CD4-positive, alpha-beta T cell treated with Interleukin-1 beta for 1 hour (primary cell): ENCODE results near the gene NOXRED1.

Source experiments
- DNase-seq, 2 donors: peaks; one replicate each; pipeline ENCODE4 v3.0.0-alpha.2; 2020 to 2022

NOXRED1 gene

DNA sequence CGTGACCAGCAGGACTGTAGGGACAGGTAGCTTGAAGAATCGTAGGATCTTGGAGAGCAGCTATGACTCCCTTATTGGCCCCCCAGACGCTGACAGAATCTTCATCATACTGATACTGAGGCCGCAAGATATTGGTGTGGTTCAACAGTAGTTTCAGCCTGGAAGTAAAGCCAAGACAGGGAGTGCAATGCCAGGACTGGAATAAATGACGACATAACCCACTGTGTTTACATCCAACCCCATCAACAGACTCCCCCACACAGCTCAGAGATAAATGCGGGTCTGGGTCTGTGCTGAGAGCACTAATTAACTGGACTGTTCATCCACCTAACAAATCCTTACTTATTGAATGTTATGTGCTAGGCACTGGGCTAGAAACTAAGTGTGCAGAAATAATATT, 16.6 kb downstream of the NOXRED1 start:
- DNase-seq = no peak

DNA sequence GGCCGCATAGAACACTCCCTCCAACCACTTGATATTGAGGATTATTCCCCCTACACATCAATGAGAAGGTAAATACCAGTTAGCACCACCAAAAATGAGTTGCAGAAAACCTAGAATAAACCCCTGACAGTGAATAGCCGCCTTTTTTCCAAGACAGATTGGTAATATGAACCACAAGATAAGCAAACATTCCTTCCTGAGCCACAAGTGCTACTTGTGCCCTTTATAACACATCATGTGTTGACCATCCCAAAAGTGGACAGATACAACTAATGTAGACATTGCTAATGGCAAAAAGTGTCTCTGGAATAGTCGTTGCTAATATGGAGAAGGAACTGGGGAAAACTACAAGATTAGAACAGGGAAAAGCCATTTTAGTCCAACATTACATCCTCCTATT, 17.2 kb downstream of the NOXRED1 start:
- no peak for DNase-seq

DNA sequence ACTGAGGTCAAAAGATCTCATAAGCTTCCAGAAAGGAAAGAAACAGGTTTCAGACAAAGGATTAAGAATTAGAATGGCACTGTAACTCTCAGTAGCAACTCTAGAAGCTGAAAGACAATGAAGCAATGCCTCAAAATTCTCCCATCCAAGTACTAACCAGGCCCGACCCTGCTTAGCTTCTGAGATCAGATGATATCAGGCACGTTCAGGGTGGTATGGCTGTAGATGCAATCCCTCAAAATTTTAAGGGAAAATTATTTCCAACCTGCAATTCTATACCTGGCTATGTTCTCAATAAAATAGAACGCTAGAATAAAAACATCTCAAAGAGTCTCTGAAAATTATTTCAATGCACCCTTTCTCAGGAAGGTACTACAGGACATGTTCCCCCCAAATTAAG, 19.6 kb downstream of the NOXRED1 start:
- DNase-seq = no peak

DNA sequence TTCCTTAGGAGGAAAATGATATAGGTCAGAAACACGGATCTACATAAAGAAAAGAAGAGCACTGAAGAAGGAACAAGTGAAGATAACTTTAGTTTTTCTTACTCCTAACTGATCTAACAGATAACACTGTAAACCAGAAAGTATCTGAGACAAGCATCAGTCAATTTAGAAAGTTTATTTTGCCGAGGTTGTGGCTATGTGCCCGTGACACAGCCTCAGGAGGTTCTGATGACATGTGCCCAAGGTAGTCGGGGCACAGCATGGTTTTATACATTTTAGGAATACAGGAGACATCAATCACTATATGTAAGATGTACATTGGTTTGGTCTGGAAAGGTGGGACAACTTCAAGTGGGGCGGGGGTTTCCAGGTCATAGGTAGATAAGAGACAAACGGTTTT, 23.1 kb downstream of the NOXRED1 start:
- DNase-seq = no peak

DNA sequence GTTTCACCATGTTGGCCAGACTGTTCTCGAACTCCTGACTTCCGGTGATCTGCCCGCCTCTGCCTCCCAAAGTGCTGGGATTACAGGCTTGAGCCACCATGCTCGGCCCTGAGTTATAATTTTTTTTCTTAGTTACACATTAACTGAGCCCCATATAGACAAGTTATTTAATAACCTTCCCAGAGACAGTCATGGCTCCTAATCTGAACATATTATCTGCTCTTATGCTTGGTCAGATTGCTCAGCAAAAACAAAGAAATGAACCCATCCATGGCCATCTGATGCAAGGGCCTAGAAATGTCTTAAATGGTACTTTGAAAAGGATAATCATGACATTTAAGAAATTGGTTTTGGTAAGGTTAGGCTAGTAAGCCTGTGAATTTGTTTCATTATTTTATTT, 33.1 kb downstream of the NOXRED1 start:
- no peak for DNase-seq

DNA sequence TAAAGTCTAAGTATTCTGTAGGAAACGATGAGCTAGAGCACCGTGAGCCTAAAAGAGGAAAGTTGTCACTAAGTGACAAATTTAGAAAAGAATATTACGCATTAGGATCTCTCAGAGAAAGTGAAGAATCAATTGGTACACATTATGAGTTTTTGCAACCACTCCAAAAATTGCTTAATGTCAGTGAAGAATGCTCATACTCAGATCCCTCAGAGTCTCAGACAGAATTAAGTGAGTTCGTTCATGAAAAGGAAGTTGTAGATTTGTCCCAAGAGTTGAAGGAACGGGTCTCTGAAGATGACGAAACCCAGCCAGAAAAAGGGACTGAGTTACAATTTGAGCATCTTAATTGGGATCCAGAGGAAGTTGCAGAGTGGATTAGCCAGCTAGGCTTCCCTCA, 44.6 kb downstream of the NOXRED1 start:
- no peak for DNase-seq

DNA sequence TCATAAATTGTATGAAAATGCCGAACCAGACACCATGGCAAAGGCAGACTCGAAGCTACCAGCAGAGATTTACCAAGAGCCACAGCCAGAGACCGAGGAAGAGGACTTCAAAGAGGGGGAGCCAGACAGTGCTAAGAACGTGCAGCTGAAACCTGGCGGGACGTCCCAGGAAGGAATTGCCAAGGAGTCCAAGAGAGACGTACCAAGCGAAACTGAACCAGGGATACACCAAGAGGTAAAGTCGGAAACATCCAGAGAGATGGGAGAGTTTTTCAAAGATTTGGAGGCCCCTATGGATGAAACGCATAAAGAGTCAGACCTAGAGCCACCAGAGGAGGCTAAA, 45.9 kb downstream of the NOXRED1 start:
- no peak for DNase-seq

DNA sequence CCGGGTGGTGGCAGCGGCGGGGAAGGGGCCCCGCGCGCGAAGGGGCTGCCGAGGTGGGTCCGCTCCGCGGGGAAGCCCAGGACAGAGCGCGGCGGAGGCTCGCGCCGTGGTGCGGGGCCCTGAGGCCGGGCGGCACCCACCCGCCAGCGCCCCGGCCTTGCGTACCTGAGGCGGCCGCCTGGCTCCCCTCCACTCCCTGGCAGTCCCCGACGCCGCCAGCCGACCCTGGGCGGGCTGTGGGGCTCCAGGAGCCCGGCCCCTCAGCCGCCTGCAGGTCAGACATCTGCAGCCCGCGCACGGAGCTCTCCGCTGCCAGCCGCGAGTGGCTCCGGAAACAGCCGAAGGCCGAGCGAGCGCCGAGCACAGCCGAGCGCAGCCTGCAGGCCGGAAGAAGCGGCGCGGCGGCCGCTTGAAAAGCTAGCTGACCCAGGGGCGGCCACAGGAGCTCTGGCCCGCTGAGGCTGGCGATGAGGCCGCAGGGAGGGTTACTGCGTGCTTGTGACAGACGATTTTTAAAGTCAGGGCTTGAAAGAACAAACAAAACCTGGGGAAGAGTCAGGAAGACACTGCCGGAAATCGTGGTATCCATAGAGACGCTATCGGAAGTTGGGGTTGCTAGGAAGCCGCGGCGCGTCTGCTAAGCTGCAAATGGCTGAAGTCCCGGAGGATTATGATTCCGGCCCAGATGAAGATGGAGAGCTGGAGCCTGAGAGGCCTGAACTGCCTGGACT, 46.4 kb downstream of the NOXRED1 start, which contains the start of the genes SAMD15 and TMED8:
Gene SAMD15, plus strand, starts transcription at position 609 of the 731 bp plus-strand sequence. Its CDS starts 40 bp downstream, at position 649.
Gene TMED8, minus strand, starts transcription at position 324 of the 731 bp plus-strand sequence. Its CDS starts 41 bp downstream, at position 283.
- DNase-seq = peak; percentile 83 to 85

DNA sequence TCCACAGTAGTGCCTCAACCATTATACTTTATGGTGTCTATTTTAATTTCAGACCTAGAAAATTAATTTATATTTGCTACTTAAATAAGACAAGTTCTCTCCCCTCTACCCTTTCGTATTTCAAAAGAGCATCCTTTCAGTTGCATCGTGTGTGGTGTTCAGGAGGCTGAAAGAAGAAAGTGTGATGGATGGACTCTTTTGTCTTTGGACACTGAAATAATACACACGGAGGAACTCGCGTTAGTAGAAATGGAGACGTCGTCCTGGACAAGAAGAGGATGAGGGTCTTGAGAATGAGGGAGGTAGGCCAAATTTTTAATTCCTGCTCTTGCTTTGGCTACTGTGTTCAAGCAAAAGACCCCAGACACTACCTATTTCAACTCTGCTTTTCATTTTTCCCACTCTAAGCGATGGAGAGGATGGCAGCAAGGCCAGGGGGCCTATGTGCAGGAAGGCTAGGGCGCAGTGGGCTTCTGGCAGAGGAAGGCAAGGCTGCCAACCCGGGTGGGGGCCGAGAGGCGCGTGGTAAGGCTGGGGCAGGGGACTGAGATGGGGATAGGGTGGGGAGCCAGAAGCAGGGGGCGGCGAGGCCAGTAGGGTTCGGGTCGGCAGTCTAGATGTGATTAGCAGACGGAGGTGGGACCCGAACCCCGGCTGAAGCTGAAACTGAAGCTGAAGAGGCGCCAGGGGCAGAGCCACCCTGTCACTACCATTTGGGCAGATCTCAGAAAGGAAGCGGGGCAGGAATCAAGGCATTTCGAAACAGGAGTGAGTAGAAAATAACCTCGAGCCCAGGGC, 47.2 kb downstream of the NOXRED1 start:
- peak in 1 of 2 donors; percentile 13 for DNase-seq

DNA sequence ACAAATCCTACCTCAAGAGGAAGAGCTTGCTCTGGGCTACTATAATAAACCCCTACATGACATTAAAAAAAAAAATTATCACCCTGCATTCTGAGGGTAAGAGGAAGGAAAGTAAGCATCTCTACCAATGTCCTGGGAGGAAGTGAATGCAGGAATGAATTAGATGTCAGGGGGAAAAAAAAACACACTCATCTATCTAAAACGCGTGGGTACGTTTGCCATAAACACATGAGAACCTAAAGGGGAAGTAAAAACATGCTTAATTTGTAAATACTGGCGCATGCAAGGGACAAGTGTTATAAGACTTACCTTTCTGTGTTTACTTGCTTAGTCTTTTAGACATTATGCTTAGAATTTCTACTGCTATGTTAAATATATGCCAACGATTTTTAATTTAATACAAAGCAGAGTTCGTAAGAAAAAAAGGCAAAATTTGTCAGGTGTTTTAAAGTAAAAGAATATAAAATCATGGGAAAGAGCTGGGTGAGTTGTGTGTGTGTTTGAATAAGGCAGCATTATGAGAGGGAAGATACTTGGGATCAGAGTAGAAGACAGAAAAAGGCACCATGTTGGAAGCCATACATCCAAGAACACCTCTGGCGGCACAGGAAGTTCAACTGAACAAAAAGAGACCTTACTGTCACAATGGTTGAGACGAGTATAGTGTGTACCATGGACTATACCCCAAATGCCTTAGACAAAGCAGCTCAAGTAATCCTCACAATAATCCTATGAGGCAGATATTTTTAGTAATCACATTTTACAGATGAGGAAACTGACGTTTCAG, 48.0 kb downstream of the NOXRED1 start:
- DNase-seq = no peak

DNA sequence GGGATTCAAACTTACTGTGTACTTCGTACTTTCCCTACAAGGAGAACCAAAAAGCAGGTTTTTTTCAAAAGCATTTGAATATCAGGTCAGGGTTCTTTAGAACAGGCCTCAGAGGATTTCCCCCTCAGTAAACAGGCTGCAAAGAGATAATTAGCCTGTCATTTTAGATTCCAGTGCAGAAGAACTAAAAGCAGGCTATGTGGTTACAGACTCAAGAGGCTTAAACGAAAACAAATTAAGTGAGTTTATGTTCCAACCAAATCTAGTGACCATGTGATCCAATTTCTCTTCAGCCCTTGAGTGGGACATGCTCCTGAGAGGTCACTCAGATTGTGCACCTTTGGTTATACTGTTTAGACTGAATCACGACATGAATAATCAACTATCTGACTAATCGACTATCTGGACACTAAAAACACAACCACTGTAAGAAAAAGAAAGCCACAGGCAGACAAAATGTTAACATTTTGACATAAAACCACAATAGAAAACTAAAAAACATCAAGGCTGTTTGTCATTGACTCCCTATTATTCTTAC, 51.0 kb downstream of the NOXRED1 start:
- DNase-seq = peak in 1 of 2 donors; percentile 6

DNA sequence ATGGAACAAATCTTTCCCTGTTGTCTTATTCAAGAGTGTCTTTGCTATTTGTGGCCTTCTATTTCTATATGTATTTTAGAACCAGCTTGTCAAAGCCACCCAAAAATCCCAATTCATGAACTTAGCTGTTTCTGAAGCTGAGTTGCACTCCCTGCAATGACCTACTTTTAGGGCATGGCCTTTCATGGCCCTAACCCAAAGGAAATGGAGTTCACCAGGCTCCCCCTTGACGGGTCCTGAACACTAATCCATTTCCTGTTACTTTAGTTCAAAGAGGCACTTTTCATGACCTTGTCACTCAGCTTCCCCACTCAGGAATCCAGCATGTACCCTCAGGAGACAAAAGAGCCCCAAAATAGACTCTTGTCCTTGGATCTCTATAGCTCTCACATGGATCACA, 54.0 kb downstream of the NOXRED1 start:
- DNase-seq = peak in 1 of 2 donors; percentile 39

DNA sequence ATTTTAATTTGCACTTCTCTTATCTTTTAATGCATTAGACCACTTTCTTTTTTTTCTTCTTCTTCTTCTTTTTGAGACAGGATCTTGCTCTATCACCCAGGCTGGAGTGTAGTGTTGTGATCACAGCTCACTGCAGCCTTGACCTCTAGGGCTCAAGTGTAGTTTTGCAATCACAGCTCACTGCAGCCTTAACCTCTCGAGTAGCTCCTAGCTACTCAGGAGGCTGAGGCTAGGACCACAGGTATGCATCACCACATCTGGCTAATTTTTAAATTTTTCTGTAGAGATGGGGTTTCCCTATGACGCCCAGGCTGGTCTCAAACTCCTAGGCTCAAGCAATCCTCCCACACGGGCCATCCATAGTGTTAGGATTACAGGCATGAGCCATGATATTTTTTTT, 59.2 kb downstream of the NOXRED1 start:
- no peak for DNase-seq

DNA sequence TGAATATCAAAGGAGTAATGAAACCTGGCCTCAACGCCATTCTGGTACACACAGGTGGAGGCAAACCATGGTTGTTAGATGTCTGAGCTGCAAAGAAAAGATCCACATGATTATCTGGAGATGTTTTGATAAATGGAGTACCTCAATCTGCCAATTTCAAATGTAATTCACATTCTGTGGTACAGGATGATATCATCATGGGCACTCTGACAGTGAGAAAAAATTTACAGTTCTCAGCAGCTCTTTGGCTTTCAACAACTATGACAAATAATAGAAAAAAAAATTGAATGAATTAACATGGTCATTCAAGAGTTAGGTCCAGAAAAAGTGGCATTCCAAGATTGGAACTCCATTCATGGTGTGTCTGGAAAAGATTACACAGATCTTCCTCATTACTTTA, 63.7 kb downstream of the NOXRED1 start:
- DNase-seq = no peak

DNA sequence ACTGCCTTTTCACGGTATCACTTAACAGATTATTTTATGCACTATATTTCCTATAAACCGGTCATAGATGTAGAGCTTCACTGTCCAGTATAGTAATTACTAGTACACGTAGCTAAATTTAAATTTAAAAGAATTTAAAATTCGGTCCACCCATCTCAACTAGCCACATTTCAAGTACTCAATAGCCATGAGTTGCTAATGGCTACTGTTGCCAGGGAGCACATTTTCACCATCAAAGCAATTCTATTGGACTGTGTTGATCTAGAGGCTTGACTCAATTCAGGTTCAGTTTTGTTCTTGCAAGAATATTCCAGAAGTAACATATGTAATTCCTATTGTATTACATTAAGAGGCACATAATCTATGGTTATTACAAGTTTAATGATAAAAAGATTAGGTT, 66.4 kb downstream of the NOXRED1 start:
- DNase-seq = no peak

DNA sequence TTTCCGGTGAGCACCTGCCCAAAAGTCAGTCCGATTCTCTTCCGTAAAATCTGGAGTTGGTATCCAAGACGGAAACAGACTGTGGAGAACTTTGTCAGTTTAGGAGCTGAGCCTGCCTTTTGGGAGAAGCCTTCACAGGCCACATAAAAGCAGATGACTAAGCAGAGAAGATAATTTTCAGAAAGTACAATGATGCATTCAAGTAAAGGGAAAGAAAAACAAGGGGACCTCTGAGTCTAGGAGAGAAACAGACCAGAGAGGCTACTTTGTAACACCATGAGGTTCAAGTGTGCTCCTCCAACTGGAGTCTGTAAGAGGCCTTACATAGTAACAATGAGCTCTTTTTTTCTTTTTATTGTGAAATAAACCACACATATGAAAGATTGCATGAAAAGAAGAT, 67.5 kb downstream of the NOXRED1 start:
- no peak for DNase-seq

DNA sequence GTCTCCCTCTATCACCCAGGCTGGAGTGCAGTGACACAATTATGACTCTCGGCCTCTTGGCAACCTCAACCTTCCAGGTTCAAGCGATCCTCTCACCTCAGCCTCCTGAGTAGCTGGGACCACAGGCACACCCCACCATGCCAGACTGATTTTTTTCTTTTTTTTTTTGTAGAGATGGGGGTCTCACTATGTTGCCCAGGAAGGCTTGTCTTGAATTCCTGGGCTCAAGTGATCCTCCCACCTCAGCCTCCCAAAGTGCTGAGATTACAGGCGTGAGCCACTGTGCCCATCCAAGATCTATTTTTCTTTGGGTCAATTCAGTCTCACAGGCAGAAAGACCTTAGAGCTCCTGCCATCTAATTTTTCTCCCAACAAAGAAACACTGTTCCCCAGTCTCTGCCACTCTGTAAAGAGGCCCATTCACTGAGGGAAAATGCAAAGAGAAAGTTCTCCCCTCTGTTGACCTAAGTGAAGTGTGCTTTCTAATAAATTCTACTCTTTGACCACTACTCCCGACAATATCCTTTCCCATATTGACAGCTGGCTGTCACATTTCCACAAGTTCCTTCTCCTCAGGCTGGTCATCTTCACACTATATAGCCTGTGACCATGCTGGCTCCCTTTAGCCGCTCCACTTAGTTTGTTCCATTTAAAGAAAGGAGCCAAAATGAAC, 69.7 kb downstream of the NOXRED1 start:
- no peak for DNase-seq

DNA sequence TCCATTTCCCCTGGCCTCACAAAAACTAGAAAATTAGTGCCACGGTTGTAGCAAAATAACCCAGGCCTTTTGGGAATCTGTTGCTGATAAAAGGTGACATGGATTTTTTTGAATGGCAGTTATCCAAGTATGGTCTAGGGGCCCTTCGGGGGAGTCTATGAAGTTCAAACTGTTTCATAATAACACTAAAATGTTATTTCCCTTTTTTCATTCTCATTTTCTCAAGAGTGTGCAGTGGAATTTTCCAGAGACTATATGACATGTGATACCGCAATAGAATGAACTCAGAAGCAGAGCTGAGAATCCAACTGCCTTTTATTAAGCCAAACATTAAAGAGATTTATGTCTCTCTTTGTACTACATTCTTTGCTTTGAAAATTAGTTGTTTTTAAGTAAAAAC, 75.6 kb downstream of the NOXRED1 start:
- no peak for DNase-seq

DNA sequence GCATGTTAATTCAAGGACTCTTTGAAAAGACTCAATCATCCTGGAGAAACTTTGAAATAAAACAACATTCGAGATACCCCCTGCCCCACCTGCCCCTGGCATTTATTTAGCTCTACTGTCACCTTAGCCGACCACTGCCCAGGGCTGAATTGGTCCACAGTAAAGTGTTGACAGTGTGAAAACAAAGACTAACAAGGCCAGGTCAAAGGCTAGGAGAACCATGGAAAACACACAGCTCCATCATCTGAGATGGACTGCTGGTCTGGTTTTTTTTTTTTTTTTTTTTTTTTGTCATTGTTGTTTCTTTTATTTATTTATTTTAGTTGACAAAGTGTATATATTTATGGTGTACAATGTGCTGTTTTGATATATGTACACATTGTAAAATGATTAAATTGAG, 76.8 kb downstream of the NOXRED1 start:
- no peak for DNase-seq

DNA sequence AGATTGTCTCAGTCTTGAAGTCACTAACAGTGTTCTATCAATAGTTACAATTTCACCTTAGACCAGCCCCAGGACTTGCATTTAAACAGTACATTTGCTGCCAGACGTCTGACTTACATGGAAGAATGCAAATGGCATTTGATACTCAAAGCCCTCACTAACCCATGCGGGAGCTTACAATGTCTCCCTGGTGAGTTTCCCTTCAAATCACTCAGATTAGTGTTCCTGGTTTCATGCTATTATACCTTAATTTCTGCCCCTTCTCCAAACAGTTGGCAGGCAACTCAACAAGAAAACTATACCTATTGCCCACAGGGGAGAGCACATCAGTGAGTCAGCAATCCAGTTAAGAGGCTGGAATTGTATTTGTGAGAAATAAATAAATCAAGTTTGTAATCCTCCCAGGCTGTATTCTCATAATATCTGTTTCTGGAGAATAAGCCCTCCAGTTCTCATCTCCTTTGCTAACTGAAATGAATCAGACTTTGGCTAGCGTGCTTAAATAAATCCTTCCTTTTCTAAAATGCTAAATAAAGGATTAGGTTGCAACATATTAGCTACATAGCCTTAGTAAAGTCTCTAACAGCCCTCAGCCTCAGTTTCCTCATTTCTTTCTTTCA, 78.8 kb downstream of the NOXRED1 start:
- DNase-seq = no peak
